HepG2 (cell line): ENCODE data around the gene ABCD4. TPM values are rescaled to one million over a fixed set of nuclear protein-coding genes. Genes with fewer than 3 reads are reported as not detected.

Source experiments
- ATAC-seq: fragments of 200-7000 bp; cut with Tn5 transposase; 3 replicates; pipeline ENCODE4 v1.9.1; 2020; ENCODE audit warnings: mild to moderate bottlenecking, moderate library complexity
- BruUV-seq: library from RNA; stranded (reverse); fragments of 400-500 nt; replicated peaks from 2 replicates; lab custom pipeline; 2021; lab: Mats Ljungman, UMichigan
- CTCF ChIA-PET: fragments of 300-600 bp; formaldehyde crosslinking; extraction: SDS; loops from one replicate; lab custom pipeline; 2021; ENCODE audit warnings: low total read pairs, inconsistent platforms, low intra/inter-chr PET ratio; lab: Yijun Ruan, JAX
- POLR2A ChIA-PET: fragments of 350-600 bp; sonication (Branson Sonifier 250); formaldehyde crosslinking; loops from one replicate; lab custom pipeline; 2020; ENCODE audit warnings: antibody characterized with exemption, inconsistent platforms; lab: Yijun Ruan, JAX
- DNase-seq: peaks from one replicate; pipeline ENCODE4 v3.0.0-alpha.2; 2015; ENCODE audit warnings: low spot score
- FAIRE-seq: peaks from 3 replicates; lab custom pipeline; 2011; peaks lifted over from hg19 to GRCh38; lab: Jason Lieb, UNC
- H2AFZ ChIP-seq: one replicate; pipeline ENCODE4 v1.6.1; 2011; ENCODE audit warnings: low read length, inconsistent platforms
- H3K27ac ChIP-seq: fragments of 300-600 bp; 3 replicates; pipeline ENCODE4 v1.8.0; 2011; ENCODE audit warnings: mixed run types, mild to moderate bottlenecking, mixed read lengths, low read length, inconsistent platforms; ENCODE audit not compliant: insufficient read depth; ENCODE audit errors: extremely low read length
- H3K27me3 ChIP-seq, 2 experiments: fragments of 200-600 bp in 1 of 2; 2 replicates in 1 of 2; 3 replicates in 1 of 2; pipeline versions ENCODE4 v1.6.0 to v1.8.0; 2011; ENCODE audit warnings: low read length in 2 of 2, mild to moderate bottlenecking in 2 of 2, moderate library complexity in 2 of 2, inconsistent platforms in 1 of 2; ENCODE audit not compliant: insufficient read depth in 2 of 2, control insufficient read depth in 1 of 2
- H3K36me3 ChIP-seq, 2 experiments: fragments of 200-600 bp in 1 of 2; replicated peaks in 1 of 2; 2 replicates in 1 of 2; 3 replicates in 1 of 2; pipeline versions ENCODE4 v1.5.1 to v1.8.0; 2011; ENCODE audit warnings: low read length in 2 of 2, inconsistent platforms in 1 of 2; ENCODE audit not compliant: insufficient read depth in 2 of 2, control insufficient read depth in 1 of 2
- H3K4me1 ChIP-seq: 2 replicates; pipeline ENCODE4 v1.5.1; 2012; ENCODE audit warnings: low read length, inconsistent platforms; ENCODE audit not compliant: insufficient read depth
- H3K4me2 ChIP-seq: 2 replicates; pipeline ENCODE4 v1.6.0; 2011; ENCODE audit warnings: low read depth, low read length, inconsistent platforms
- H3K4me3 ChIP-seq, 3 experiments: fragments of 200-600 bp in 1 of 3; sonication (generic), shearing (Covaris generic) in 1 of 3; replicated peaks in 1 of 3; 2 replicates each; pipeline ENCODE4 v1.5.1; 2011 to 2016; ENCODE audit warnings: low read length in 3 of 3, inconsistent platforms in 2 of 3, low read depth in 2 of 3, mild to moderate bottlenecking in 2 of 3, control low read depth in 1 of 3, mixed read lengths in 1 of 3; ENCODE audit not compliant: insufficient read depth in 1 of 3
- H3K79me2 ChIP-seq: one replicate; pipeline ENCODE4 v1.6.1; 2011; ENCODE audit warnings: low read length, inconsistent platforms; ENCODE audit not compliant: insufficient read depth
- H3K9ac ChIP-seq: 2 replicates; pipeline ENCODE4 v1.6.0; 2011; ENCODE audit warnings: mild to moderate bottlenecking, low read depth, low read length, inconsistent platforms; ENCODE audit not compliant: insufficient read depth
- H3K9me3 ChIP-seq: 2 replicates; pipeline ENCODE4 v1.5.1; 2012; ENCODE audit warnings: mild to moderate bottlenecking, low read length
- H4K20me1 ChIP-seq: 2 replicates; pipeline ENCODE4 v1.6.0; 2011; ENCODE audit warnings: inconsistent platforms, mild to moderate bottlenecking, low read length, moderate library complexity; ENCODE audit not compliant: insufficient read depth
- NFIC ChIP-seq: IDR thresholded peaks from 2 replicates; pipeline ENCODE4 v1.6.1; 2012; ENCODE audit warnings: mild to moderate bottlenecking, low read length, inconsistent platforms
- NR0B2 ChIP-seq: sonication (generic); formaldehyde crosslinking; IDR thresholded peaks from 2 replicates; pipeline ENCODE4 v1.4.0; 2020; ENCODE audit warnings: mild to moderate bottlenecking, missing genetic modification reagents
- PITX1 ChIP-seq: sonication (generic); formaldehyde crosslinking; IDR thresholded peaks from 2 replicates; pipeline ENCODE4 v1.5.1; 2020; ENCODE audit warnings: mild to moderate bottlenecking, missing genetic modification reagents
- SRSF1 ChIP-seq: fragments of 200-400 bp; formaldehyde crosslinking; optimal IDR thresholded peaks from 2 replicates; pipeline ENCODE3; 2017; ENCODE audit warnings: mild to moderate bottlenecking, low read depth, low read length, moderate library complexity
- TRIM24 ChIP-seq: sonication (generic); formaldehyde crosslinking; IDR thresholded peaks from 2 replicates; pipeline ENCODE4 v1.8.0; 2022; ENCODE audit warnings: mild to moderate bottlenecking, missing genetic modification reagents
- XRCC5 ChIP-seq: fragments of 200-400 bp; formaldehyde crosslinking; optimal IDR thresholded peaks from 2 replicates; pipeline ENCODE3; 2017; ENCODE audit warnings: mild to moderate bottlenecking, low read length
- ZNF317 ChIP-seq: sonication (generic); formaldehyde crosslinking; IDR thresholded peaks from 2 replicates; pipeline ENCODE4 v1.5.0; 2020; ENCODE audit warnings: mild to moderate bottlenecking, missing genetic modification reagents
- ZNF660 ChIP-seq: sonication (generic); formaldehyde crosslinking; IDR thresholded peaks from 2 replicates; pipeline ENCODE4 v1.5.1; 2020; ENCODE audit warnings: mild to moderate bottlenecking, low read depth, missing genetic modification reagents, borderline replicate concordance
- ZNF773 ChIP-seq: sonication (generic); formaldehyde crosslinking; IDR thresholded peaks from 2 replicates; pipeline ENCODE4 v1.4.0; 2020; ENCODE audit warnings: missing genetic modification reagents, borderline replicate concordance
- WGBS: methylation state at CpG from one replicate; pipeline ENCODE4 v1.1.6; 2017; ENCODE audit warnings: low lambda C conversion rate; 5-methylcytosine and 5-hydroxymethylcytosine counted together
- in situ Hi-C: cut with HindIII; loops from 2 replicates; pipeline ENCODE4 v1.10.0; 2017; ENCODE audit warnings: low pct_unique_long_range_greater_than_20kb; ENCODE audit not compliant: extremely low pct_ligation_motif_present
- intact Hi-C: fragments of 100-400 bp; cut with micrococcal nuclease; formaldehyde crosslinking; loops from one replicate; pipeline ENCODE4 v1.10.0; 2022; ENCODE audit not compliant: unreplicated experiment
- polyA plus RNA-seq, 8 experiments: library from polyadenylated mRNA; depleted of rRNA in 3 of 8; stranded (reverse) in 7 of 8; unstranded in 1 of 8; fragments of >200 nt; fragmentation: Illumina TruSeq in 4 of 8; extraction: Trizol in 4 of 8; gene quantifications; 2 replicates each; pipeline versions ENCODE4 v1.2.1 to v1.2.3, GENCODE V29; 2011 to 2016; ENCODE audit warnings: low read depth in 4 of 8, missing spikeins in 1 of 8, mixed read lengths in 1 of 8; ENCODE audit not compliant: insufficient read depth in 1 of 8
- total RNA-seq, 5 experiments: library from RNA; depleted of rRNA; stranded (reverse); fragments of >200 nt; fragmentation: Illumina TruSeq; extraction: Trizol; gene quantifications; 2 replicates each; pipeline ENCODE4 v1.2.3, GENCODE V29; 2016; ENCODE audit warnings: low read depth in 1 of 5
- TF ChIP-seq, protein P1 (sequence below): sonication (generic); formaldehyde crosslinking; IDR thresholded peaks from 2 replicates; pipeline ENCODE4 v1.4.0; 2020; ENCODE audit warnings: missing genetic modification reagents
- TF ChIP-seq, protein P2 (sequence below): sonication (generic); formaldehyde crosslinking; IDR thresholded peaks from 2 replicates; pipeline ENCODE4 v1.5.0; 2020; ENCODE audit warnings: missing genetic modification reagents
- TF ChIP-seq, protein P3 (sequence below): sonication (generic); formaldehyde crosslinking; IDR thresholded peaks from 2 replicates; pipeline ENCODE4 v1.5.0; 2020; ENCODE audit warnings: mild to moderate bottlenecking, missing genetic modification reagents
- TF ChIP-seq, protein P4 (sequence below): sonication (generic); formaldehyde crosslinking; IDR thresholded peaks from 2 replicates; pipeline ENCODE4 v1.5.1; 2020; ENCODE audit warnings: mild to moderate bottlenecking, missing genetic modification reagents, borderline replicate concordance

Gene ABCD4
- total and polyA plus RNA-seq, 2 of the 13 experiments (the other 11 are each of a cell fraction or from before 2014, with no cell fraction given), result 47.5 to 50.5 TPM

GRCh38 chr14:74313601-74314000, 10.9 kb upstream of the ABCD4 start (continued):
- TF ChIP-seq, protein P1, sequence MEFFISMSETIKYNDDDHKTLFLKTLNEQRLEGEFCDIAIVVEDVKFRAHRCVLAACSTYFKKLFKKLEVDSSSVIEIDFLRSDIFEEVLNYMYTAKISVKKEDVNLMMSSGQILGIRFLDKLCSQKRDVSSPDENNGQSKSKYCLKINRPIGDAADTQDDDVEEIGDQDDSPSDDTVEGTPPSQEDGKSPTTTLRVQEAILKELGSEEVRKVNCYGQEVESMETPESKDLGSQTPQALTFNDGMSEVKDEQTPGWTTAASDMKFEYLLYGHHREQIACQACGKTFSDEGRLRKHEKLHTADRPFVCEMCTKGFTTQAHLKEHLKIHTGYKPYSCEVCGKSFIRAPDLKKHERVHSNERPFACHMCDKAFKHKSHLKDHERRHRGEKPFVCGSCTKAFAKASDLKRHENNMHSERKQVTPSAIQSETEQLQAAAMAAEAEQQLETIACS (CRISPR knock-in tag), result no peak
- TF ChIP-seq XRCC5, result no peak
- TF ChIP-seq NR0B2, result no peak

- ChIA-PET CTCF (no interaction called here), POLR2A (interaction anchor here (1.4 kb wide), 1 partner anchor 9 kb away, joined by 6 read pairs; the partner anchor contains the start of gene ABCD4)
- Histone ChIP-seq H3K27ac (no peak overlapping the region), H3K27me3 (peaks cover 0 to 5% of the 10 kb centered on the region in 2 experiments; a peak in 2 of 5 replicates), H4K20me1 (no peaks in the 10 kb centered on the region), H3K4me3 (no peak overlapping the region), H3K9ac (no peak overlapping the region), H3K79me2 (no peaks in the 10 kb centered on the region), H3K4me1 (peaks cover 12% of the 10 kb centered on the region; the same call in 1 of the 2 replicates), H3K4me2 (no peak overlapping the region), H2AFZ (no peak overlapping the region), H3K36me3 (no peaks in the 10 kb centered on the region), H3K9me3 (no peaks in the 10 kb centered on the region)
- 3% methylated on average over 2 of the region's 2 CpGs for WGBS
- ATAC-seq (no peak), FAIRE-seq (no peak), DNase-seq (no peak)
- BruUV-seq, result no TSS peak
- in situ Hi-C loops (no loop called here), intact Hi-C loops (no loop called here)
- TF ChIP-seq, protein P2, sequence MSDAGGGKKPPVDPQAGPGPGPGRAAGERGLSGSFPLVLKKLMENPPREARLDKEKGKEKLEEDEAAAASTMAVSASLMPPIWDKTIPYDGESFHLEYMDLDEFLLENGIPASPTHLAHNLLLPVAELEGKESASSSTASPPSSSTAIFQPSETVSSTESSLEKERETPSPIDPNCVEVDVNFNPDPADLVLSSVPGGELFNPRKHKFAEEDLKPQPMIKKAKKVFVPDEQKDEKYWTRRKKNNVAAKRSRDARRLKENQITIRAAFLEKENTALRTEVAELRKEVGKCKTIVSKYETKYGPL (CRISPR knock-in tag), result no peak
- TF ChIP-seq ZNF660 (CRISPR knock-in tag), result no peak
- TF ChIP-seq SRSF1, result no peak
- TF ChIP-seq ZNF317 (CRISPR knock-in tag), result no peak
- TF ChIP-seq PITX1 (CRISPR knock-in tag), result no peak
- TF ChIP-seq ZNF773 (CRISPR knock-in tag), result no peak
- TF ChIP-seq, protein P3, sequence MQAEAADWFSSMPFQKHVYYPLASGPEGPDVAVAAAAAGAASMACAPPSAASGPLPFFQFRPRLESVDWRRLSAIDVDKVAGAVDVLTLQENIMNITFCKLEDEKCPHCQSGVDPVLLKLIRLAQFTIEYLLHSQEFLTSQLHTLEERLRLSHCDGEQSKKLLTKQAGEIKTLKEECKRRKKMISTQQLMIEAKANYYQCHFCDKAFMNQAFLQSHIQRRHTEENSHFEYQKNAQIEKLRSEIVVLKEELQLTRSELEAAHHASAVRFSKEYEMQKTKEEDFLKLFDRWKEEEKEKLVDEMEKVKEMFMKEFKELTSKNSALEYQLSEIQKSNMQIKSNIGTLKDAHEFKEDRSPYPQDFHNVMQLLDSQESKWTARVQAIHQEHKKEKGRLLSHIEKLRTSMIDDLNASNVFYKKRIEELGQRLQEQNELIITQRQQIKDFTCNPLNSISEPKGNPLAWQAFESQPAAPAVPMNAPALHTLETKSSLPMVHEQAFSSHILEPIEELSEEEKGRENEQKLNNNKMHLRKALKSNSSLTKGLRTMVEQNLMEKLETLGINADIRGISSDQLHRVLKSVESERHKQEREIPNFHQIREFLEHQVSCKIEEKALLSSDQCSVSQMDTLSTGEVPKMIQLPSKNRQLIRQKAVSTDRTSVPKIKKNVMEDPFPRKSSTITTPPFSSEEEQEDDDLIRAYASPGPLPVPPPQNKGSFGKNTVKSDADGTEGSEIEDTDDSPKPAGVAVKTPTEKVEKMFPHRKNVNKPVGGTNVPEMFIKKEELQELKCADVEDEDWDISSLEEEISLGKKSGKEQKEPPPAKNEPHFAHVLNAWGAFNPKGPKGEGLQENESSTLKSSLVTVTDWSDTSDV (CRISPR knock-in tag), result no peak
- TF ChIP-seq, protein P4, sequence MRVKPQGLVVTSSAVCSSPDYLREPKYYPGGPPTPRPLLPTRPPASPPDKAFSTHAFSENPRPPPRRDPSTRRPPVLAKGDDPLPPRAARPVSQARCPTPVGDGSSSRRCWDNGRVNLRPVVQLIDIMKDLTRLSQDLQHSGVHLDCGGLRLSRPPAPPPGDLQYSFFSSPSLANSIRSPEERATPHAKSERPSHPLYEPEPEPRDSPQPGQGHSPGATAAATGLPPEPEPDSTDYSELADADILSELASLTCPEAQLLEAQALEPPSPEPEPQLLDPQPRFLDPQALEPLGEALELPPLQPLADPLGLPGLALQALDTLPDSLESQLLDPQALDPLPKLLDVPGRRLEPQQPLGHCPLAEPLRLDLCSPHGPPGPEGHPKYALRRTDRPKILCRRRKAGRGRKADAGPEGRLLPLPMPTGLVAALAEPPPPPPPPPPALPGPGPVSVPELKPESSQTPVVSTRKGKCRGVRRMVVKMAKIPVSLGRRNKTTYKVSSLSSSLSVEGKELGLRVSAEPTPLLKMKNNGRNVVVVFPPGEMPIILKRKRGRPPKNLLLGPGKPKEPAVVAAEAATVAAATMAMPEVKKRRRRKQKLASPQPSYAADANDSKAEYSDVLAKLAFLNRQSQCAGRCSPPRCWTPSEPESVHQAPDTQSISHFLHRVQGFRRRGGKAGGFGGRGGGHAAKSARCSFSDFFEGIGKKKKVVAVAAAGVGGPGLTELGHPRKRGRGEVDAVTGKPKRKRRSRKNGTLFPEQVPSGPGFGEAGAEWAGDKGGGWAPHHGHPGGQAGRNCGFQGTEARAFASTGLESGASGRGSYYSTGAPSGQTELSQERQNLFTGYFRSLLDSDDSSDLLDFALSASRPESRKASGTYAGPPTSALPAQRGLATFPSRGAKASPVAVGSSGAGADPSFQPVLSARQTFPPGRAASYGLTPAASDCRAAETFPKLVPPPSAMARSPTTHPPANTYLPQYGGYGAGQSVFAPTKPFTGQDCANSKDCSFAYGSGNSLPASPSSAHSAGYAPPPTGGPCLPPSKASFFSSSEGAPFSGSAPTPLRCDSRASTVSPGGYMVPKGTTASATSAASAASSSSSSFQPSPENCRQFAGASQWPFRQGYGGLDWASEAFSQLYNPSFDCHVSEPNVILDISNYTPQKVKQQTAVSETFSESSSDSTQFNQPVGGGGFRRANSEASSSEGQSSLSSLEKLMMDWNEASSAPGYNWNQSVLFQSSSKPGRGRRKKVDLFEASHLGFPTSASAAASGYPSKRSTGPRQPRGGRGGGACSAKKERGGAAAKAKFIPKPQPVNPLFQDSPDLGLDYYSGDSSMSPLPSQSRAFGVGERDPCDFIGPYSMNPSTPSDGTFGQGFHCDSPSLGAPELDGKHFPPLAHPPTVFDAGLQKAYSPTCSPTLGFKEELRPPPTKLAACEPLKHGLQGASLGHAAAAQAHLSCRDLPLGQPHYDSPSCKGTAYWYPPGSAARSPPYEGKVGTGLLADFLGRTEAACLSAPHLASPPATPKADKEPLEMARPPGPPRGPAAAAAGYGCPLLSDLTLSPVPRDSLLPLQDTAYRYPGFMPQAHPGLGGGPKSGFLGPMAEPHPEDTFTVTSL (CRISPR knock-in tag), result no peak
- no peak for TF ChIP-seq TRIM24 (CRISPR knock-in tag)
- TF ChIP-seq NFIC, result no peak
Observed at GRCh38 chr14:74312161-74312560, 9.4 kb upstream of the ABCD4 start.
